Parathyroid adenoma (tissue), 2 donors: ENCODE measurements around the gene TRIP12.
A peak's percentile ranks its signal among the peaks of the same experiment; 100 is the strongest.

Experiments used
- H2AFZ ChIP-seq: fragments of 300-600 bp; sonication (generic); one replicate; pipeline ENCODE4 v1.7.0; 2017; ENCODE audit warnings: antibody characterized with exemption, mild to moderate bottlenecking
- H3K27ac ChIP-seq: fragments of 300-600 bp; sonication (generic); one replicate; pipeline ENCODE4 v1.7.0; 2017
- H3K27me3 ChIP-seq: fragments of 300-600 bp; sonication (generic); one replicate; pipeline ENCODE4 v1.7.0; 2017; ENCODE audit warnings: low read length; ENCODE audit not compliant: control insufficient read depth, insufficient read depth
- H3K36me3 ChIP-seq: fragments of 300-600 bp; sonication (generic); one replicate; pipeline ENCODE4 v1.7.0; 2017; ENCODE audit warnings: low read length; ENCODE audit not compliant: control insufficient read depth, insufficient read depth
- H3K4me1 ChIP-seq: fragments of 300-600 bp; sonication (generic); one replicate; pipeline ENCODE4 v1.7.0; 2017; ENCODE audit warnings: control low read depth
- H3K4me2 ChIP-seq: fragments of 300-600 bp; sonication (generic); one replicate; pipeline ENCODE4 v1.7.0; 2017; ENCODE audit warnings: low read length
- H3K4me3 ChIP-seq: fragments of 300-600 bp; sonication (generic); one replicate; pipeline ENCODE4 v1.7.0; 2017; ENCODE audit warnings: low read depth, low read length
- H3K79me2 ChIP-seq: fragments of 300-600 bp; sonication (generic); one replicate; pipeline ENCODE4 v1.7.0; 2017; ENCODE audit warnings: control low read depth
- H3K9ac ChIP-seq: fragments of 300-600 bp; sonication (generic); one replicate; pipeline ENCODE4 v1.7.0; 2017; ENCODE audit warnings: mild to moderate bottlenecking
- H3K9me3 ChIP-seq: fragments of 300-600 bp; sonication (generic); one replicate; pipeline ENCODE4 v1.7.0; 2017; ENCODE audit warnings: low read length; ENCODE audit not compliant: control insufficient read depth
- CTCF ChIP-seq: fragments of 300-600 bp; sonication (generic); IDR thresholded peaks from one replicate; pipeline ENCODE4 v1.7.0; 2017; ENCODE audit warnings: antibody characterized with exemption, mild to moderate bottlenecking
- donor health status: primary hyperparathyroidism.

TRIP12 gene

DNA sequence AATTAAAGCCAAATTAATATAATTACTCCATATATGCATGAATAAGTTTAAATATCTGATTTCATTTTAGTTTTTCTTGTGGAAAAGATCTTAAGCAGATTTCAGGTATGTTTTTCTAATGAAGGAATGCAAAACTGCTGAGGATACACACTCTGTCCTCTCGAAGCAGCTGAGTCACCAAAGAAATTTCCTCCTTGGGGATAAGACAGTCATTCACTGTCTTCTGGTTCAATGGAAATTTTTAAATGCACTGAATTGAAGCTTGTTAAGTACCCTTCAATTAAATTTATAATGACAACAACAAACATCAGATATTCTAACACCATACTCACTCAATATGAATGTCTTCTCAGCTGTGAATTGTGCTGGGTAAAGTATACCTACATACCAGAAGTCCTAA is 106.0 kb downstream of the TRIP12 start:
- H3K9ac ChIP-seq, result no peak overlapping the region
- peaks cover 17% of the 10 kb centered on the region for H3K4me1 ChIP-seq
- H2AFZ ChIP-seq, result no peak overlapping the region
- peak overlapping the region; percentile 63 for H3K4me2 ChIP-seq
- H3K4me3 ChIP-seq, result peak overlapping the region; percentile 40
- H3K9me3 ChIP-seq, result no peaks in the 10 kb centered on the region
- no peak for TF ChIP-seq CTCF
- no peaks in the 10 kb centered on the region for H3K79me2 ChIP-seq
- H3K27ac ChIP-seq, result peak overlapping the region; percentile 27
- H3K36me3 ChIP-seq, result no peaks in the 10 kb centered on the region
- no peaks in the 10 kb centered on the region for H3K27me3 ChIP-seq

- Histone ChIP-seq H3K4me1 (peaks cover 17% of the 10 kb centered on the region), H3K9me3 (no peaks in the 10 kb centered on the region), H3K27me3 (no peaks in the 10 kb centered on the region), H3K4me2 (peak overlapping the region; percentile 63), H2AFZ (no peak overlapping the region), H3K36me3 (no peaks in the 10 kb centered on the region), H3K27ac (peak overlapping the region; percentile 27), H3K9ac (no peak overlapping the region), H3K4me3 (peak overlapping the region; percentile 40), H3K79me2 (no peaks in the 10 kb centered on the region)
- TF ChIP-seq CTCF, result no peak
Measured at GRCh38 chr2:229815342-229815741, 106.5 kb downstream of the TRIP12 start.

- peaks cover 5% of the 10 kb centered on the region for H3K4me1 ChIP-seq
- no peaks in the 10 kb centered on the region for H3K79me2 ChIP-seq
- H3K27ac ChIP-seq, result no peak overlapping the region
- no peak for TF ChIP-seq CTCF
- H2AFZ ChIP-seq, result no peak overlapping the region
- H3K9ac ChIP-seq, result no peak overlapping the region
- no peaks in the 10 kb centered on the region for H3K27me3 ChIP-seq
- no peaks in the 10 kb centered on the region for H3K9me3 ChIP-seq
- H3K4me2 ChIP-seq, result no peak overlapping the region
- H3K36me3 ChIP-seq, result no peaks in the 10 kb centered on the region
- H3K4me3 ChIP-seq, result no peak overlapping the region
Measured at GRCh38 chr2:229810786-229811185, 111.0 kb downstream of the TRIP12 start.

DNA sequence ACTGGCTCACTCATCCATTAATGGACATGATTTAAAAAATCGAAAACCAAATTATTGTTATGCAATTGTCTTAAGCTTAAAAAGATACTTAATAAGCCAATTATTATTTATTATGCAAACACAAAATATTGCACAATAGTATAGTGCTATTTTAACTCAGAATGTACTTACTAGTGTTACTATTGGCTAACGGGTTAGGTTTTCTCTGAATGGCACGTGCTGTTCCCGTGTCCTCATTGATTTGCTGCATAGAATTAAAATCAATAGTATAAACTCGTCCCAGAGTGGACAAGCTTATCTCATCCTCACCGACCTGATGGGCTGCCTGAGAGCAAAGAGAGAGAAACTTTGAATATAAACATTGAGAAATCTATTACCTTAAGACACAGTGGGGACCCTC is 116.2 kb downstream of the TRIP12 start:
- H3K27ac ChIP-seq, result no peak overlapping the region
- no peaks in the 10 kb centered on the region for H3K36me3 ChIP-seq
- H3K27me3 ChIP-seq, result no peaks in the 10 kb centered on the region
- H2AFZ ChIP-seq, result no peak overlapping the region
- no peak for TF ChIP-seq CTCF
- H3K79me2 ChIP-seq, result no peaks in the 10 kb centered on the region
- H3K4me3 ChIP-seq, result no peak overlapping the region
- no peaks in the 10 kb centered on the region for H3K9me3 ChIP-seq
- H3K9ac ChIP-seq, result no peak overlapping the region
- H3K4me2 ChIP-seq, result no peak overlapping the region
- H3K4me1 ChIP-seq, result no peaks in the 10 kb centered on the region

- no peaks in the 10 kb centered on the region for H3K36me3 ChIP-seq
- H3K4me2 ChIP-seq, result no peak overlapping the region
- no peak for TF ChIP-seq CTCF
- H3K27ac ChIP-seq, result no peak overlapping the region
- H2AFZ ChIP-seq, result no peak overlapping the region
- H3K4me1 ChIP-seq, result no peaks in the 10 kb centered on the region
- no peak overlapping the region for H3K4me3 ChIP-seq
- H3K9me3 ChIP-seq, result no peaks in the 10 kb centered on the region
- H3K79me2 ChIP-seq, result no peaks in the 10 kb centered on the region
- no peaks in the 10 kb centered on the region for H3K27me3 ChIP-seq
- no peak overlapping the region for H3K9ac ChIP-seq
Measured at GRCh38 chr2:229802785-229803184, 119.0 kb downstream of the TRIP12 start.
